ENCODE results near the gene KCTD1.

Gene KCTD1

DNA sequence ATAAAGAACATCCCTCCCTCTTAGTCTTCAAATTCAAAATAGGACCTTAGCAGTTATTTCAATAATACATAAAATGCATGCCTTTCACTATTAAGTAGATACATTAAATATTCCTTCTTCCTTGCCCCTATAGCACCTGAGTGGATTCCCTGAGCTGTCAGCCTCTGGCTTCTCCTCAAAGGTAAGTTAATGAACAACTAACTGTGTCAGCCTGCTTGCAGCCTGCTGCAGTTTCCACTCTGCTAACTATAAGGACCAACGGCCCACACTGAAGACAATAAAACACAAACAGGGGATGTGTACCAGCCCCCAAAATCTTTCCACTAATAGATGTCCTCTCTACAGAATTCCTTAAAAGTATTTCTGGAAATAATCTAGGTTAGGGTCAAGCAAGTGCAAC, 5.0 kb downstream of the KCTD1 start:
- TF ChIP-seq, protein P1, sequence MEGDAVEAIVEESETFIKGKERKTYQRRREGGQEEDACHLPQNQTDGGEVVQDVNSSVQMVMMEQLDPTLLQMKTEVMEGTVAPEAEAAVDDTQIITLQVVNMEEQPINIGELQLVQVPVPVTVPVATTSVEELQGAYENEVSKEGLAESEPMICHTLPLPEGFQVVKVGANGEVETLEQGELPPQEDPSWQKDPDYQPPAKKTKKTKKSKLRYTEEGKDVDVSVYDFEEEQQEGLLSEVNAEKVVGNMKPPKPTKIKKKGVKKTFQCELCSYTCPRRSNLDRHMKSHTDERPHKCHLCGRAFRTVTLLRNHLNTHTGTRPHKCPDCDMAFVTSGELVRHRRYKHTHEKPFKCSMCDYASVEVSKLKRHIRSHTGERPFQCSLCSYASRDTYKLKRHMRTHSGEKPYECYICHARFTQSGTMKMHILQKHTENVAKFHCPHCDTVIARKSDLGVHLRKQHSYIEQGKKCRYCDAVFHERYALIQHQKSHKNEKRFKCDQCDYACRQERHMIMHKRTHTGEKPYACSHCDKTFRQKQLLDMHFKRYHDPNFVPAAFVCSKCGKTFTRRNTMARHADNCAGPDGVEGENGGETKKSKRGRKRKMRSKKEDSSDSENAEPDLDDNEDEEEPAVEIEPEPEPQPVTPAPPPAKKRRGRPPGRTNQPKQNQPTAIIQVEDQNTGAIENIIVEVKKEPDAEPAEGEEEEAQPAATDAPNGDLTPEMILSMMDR (IDR thresholded peaks at IDR 0.05; ENCODE audit: extremely low read depth, missing control alignments), result no peak
- DNase-seq (ENCODE audit: low spot score), result no peak

DNA sequence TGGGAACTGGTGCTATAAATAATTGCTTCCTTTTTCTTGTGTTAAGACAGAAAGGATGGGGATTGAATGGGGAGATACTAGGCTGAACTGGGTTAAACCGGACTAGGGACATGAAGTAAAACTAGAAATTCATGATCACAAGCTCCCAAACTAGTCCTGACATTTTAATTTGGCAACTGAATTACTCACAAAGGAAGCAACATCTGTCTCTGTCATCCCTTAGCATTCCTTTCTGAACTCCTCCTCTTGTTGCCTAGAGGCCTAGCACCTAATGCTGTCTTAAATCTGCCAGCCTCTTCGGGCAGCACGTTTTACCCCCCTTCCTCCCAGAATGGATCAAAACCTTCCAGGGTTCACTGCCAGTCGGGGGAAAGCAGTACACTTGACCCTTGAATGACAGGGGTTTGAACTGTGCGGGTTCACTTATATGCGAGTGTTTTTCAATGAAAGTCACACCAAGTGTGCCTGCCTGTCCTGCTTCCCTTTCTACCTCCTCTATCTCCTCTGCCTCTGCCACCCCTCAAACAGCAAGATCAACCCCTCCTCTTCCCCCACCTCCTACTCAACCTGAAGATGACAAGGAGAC, 8.2 kb downstream of the KCTD1 start:
- TF ChIP-seq, protein P1 (IDR thresholded peaks at IDR 0.05; ENCODE audit: extremely low read depth, missing control alignments), result no peak
- no peak for DNase-seq (ENCODE audit: low spot score)

DNA sequence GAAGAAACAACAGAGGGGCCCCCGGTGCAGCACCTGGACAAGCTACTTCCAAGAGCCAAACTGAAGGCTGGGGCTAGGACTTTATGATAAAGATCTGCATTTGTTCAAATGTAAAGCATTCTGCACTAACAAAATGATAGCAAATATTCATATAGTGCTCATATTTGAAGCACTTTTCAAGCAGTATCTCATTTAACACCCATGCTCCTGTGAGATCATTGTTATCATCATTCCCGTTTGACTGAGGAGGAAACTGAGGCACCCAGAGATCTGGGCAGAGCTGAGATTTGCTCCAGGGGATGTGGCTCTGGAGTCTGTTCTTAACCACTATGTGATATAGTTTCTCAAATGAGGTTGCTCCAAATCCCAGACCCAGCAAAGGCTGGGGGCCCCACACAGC, 9.8 kb downstream of the KCTD1 start:
- DNase-seq (ENCODE audit: low spot score), result no peak
- TF ChIP-seq, protein P1 (IDR thresholded peaks at IDR 0.05; ENCODE audit: extremely low read depth, missing control alignments), result no peak

DNA sequence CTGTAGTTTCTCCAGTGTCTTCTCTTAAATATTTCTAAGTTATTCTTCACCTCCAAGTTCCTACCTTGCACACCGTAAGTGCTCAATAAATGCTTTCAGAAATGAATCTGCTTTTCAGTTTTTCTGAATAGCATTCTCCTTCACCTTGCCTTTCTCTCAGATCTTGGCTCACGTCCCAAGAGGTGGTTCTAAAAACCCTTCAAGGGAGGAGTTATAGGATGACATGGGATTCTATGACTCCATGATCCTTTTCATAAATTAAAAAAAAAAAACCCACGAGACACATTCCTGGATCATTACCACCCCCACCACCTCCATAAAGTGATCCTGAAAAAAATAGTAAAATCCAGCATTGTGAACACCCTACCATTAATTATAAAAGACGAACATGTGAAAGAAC, 11.7 kb downstream of the KCTD1 start:
- no peak for DNase-seq (ENCODE audit: low spot score)
- TF ChIP-seq, protein P1 (IDR thresholded peaks at IDR 0.05; ENCODE audit: extremely low read depth, missing control alignments), result no peak

DNA sequence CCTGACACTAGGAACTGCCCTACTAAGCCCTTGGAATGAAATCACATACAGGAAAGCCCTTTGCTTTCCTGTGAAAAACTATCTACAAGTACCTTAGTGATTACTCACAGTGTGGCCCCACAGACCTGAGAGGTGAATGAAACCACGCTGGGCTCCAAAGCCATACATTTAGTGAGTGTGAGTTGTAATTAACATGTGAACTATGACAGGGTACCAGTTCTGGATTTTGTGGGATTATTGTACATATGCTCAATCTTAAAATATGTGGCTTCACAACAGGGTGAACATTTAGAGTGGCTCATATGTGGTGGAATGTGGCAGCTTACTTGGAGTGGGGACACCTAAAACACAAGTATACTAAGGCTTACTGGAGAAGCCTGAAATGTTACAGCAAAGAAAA, 12.3 kb downstream of the KCTD1 start:
- TF ChIP-seq, protein P1 (IDR thresholded peaks at IDR 0.05; ENCODE audit: extremely low read depth, missing control alignments), result no peak
- DNase-seq (ENCODE audit: low spot score), result no peak

DNA sequence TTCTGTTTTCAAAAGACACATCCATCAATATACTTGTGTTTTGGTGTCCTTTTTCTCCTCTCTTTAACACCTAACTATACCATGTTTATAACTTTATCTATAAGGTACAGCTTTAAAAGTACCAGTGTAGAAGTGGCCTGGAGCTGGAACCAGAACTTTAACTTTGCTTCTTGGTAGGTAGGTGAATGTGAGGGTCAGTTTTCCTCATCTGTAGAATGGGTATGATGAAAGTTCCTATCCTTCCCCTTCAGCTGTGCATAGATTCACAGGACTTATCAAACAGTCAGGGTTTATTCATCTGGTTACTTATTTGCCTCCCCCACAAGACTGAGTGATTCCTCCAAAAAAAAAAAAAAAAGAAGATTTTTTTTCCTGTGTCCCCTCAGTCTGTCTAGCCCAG, 12.7 kb downstream of the KCTD1 start:
- DNase-seq (ENCODE audit: low spot score), result no peak
- TF ChIP-seq, protein P1 (IDR thresholded peaks at IDR 0.05; ENCODE audit: extremely low read depth, missing control alignments), result no peak

DNA sequence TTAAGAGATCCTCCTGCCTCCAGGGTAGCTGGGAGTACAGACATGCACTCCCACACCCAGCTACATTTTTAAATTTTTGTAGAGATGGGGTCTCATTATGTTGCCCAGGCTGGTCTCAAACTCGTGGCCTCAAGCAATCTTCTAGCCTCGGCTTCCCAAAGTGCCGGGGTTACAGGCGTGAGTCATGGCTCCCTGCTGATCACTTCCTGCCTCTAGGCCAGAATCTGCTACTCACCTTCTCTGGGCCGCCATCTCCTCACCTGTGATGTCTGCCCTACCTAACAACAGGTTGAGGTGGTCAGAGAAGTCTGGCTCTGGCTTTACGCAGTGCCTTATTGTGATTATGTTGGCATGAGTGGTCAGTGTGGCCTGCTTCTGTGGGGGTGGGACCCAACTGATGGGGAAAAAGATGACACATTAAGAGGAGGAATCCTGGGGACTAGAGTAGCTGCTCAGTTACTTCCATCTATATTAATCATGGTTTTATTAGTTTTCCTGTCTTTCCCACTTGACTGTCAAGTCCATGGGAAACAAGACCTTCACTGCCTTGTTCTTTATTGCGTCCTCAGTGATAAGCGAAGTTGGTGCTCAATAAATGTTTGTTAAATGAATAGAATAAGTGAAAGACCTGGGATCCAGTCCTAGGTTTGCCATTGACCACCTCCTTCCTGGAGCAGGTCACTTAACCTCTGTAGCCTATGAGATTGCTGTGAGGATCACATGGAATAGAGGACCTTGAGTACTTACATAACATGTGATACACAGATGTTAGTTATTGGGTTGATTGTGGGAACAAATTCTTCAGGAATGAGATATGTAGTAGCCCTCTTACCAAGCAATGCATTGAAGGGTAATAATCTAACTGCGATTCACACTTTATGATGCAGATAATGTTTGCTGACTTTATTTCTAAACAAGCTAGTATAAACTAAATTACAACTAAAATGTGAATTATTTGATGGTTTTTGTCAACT, 15.7 kb downstream of the KCTD1 start:
- no peak for DNase-seq (ENCODE audit: low spot score)
- TF ChIP-seq, protein P1 (IDR thresholded peaks at IDR 0.05; ENCODE audit: extremely low read depth, missing control alignments), result no peak

Data from GM20000 (cell line).